ENCODE data around the gene LACTBL1. TPM values are rescaled to one million over a fixed set of nuclear protein-coding genes. Genes with fewer than 3 reads are reported as not detected.
"Not testable (repeated sequence)": the region's sequence is repeated elsewhere in the genome, so short reads cannot be mapped to it uniquely, and the experiment has no call there.

LACTBL1 gene
- not detected in 2 replicates for total RNA-seq (2014; rRNA removed; shearing (Covaris generic))

GRCh38 chr1:22972760-22973159 is at the start of gene LACTBL1:
Gene LACTBL1, minus strand, starts transcription at chr1:22972866. Its CDS starts 550 bp downstream, at chr1:22972316.
- no peaks in the 10 kb centered on the region for H3K9me3 ChIP-seq (replicated peaks)

GRCh38 chr1:23021834-23022233 is 49.2 kb upstream of the LACTBL1 start:
- Histone ChIP-seq H3K9me3 (replicated peaks) (no peaks in the 10 kb centered on the region; the same call in 1 of the 2 replicates), H3K4me3 (no peak overlapping the region), H3K36me3 (peaks cover 6% of the 10 kb centered on the region), H3K27me3 (replicated peaks) (no peaks in the 10 kb centered on the region), H3K27ac (no peak overlapping the region), H3K4me1 (replicated peaks) (peaks cover 10% of the 10 kb centered on the region)
- DNase-seq (ENCODE audit: low read depth in 1 of 2, low spot score in 2 of 2), result no peak

More at GRCh38 chr1:22972760-22973159, at the start of gene LACTBL1:
- H3K36me3 ChIP-seq, result no peaks in the 10 kb centered on the region
- H3K4me3 ChIP-seq, result no peak within 1 kb of the TSS
- peaks cover 22% of the 10 kb centered on the region; the same call in 1 of the 2 replicates for H3K27me3 ChIP-seq (replicated peaks)
- no peak within 1 kb of the TSS for H3K27ac ChIP-seq
- peaks cover 10% of the 10 kb centered on the region for H3K4me1 ChIP-seq (replicated peaks)
- no peak for DNase-seq (ENCODE audit: low read depth in 1 of 2, low spot score in 2 of 2)

DNA sequence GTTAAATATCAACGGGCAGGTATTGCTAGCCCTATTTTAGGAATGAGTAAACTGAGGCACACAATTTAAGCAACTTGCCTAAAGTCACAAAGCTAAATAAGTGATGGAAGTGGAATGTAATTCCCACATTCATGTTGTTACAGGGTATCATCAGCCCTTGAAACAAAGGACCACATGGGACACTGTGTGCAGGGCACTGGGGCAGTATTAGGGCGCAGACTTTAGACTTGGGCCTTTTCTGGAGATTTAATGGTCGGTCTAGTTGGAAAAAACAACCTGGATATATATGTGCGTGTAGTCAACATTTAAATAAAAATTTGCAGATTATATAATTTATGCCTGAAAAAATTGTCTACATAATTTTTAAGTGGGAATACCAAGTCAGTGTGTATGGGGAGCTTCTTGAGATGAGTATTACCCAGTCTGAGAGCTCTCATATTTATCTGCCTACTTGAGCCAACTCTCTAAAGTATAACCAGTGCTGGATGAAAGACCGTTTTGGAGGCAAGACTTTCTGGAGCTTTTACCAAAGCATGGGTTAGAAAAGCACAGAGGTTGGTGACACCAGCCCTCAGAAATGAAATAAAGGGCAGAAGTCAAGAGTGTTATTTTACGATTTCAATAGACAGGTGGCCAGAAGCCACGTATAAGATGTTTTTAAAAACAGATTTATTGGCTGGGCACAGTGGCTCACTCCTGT is 48.2 kb upstream of the LACTBL1 start:
- no peak for DNase-seq (ENCODE audit: low read depth in 1 of 2, low spot score in 2 of 2)
- peaks cover 10% of the 10 kb centered on the region for H3K4me1 ChIP-seq (replicated peaks)
- H3K27ac ChIP-seq, result no peak overlapping the region
- peak overlapping the region; percentile 91 for H3K4me3 ChIP-seq
- no peaks in the 10 kb centered on the region; the same call in 1 of the 2 replicates for H3K9me3 ChIP-seq (replicated peaks)
- H3K27me3 ChIP-seq (replicated peaks), result no peaks in the 10 kb centered on the region
- H3K36me3 ChIP-seq, result peaks cover 6% of the 10 kb centered on the region

GRCh38 chr1:23019863-23020625 is 47.4 kb upstream of the LACTBL1 start:
- H3K4me3 ChIP-seq, result peak overlapping the region; percentile 91
- no peaks in the 10 kb centered on the region; the same call in 1 of the 2 replicates for H3K9me3 ChIP-seq (replicated peaks)
- H3K4me1 ChIP-seq (replicated peaks), result peaks cover 10% of the 10 kb centered on the region
- peaks cover 6% of the 10 kb centered on the region for H3K36me3 ChIP-seq
- H3K27me3 ChIP-seq (replicated peaks), result no peaks in the 10 kb centered on the region
- H3K27ac ChIP-seq, result peak overlapping the region; percentile 69
- peak in 1 of 2 experiments; percentile 56 for DNase-seq (ENCODE audit: low read depth in 1 of 2, low spot score in 2 of 2)

GRCh38 chr1:23019094-23019862 is 46.6 kb upstream of the LACTBL1 start, which contains the start of gene KDM1A:
Gene KDM1A, plus strand, starts transcription at chr1:23019468. Its CDS starts 129 bp downstream, at chr1:23019597.
- DNase-seq (ENCODE audit: low read depth in 1 of 2, low spot score in 2 of 2), result peak; percentile 98
- peak within 1 kb of the TSS; percentile 69 for H3K27ac ChIP-seq

DNA sequence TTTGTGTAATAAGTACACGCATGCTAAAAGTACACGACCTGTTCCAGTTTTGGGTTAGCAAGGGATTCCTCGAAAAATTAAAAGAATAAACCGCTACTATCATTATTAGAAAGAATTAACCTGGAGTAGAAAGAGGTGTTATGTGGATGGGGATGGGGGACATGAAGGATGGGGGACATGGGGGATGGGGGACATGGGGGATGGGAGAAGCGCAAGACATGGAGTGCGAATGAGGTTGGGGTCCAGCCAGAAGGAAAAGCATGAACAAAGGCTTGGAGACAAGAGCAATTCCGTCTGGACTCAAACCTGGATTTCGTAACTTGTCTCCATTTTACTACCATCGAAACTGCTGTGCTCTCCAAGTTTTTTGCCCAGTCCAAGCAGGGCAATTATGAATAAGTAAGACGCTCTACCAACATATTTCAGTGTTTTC is 46.0 kb upstream of the LACTBL1 start:
- Histone ChIP-seq H3K27me3 (replicated peaks) (no peaks in the 10 kb centered on the region), H3K27ac (peak overlapping the region; percentile 36; the same call in 1 of the 2 replicates), H3K36me3 (peaks cover 6% of the 10 kb centered on the region), H3K4me1 (replicated peaks) (peaks cover 10% of the 10 kb centered on the region), H3K9me3 (replicated peaks) (no peaks in the 10 kb centered on the region; the same call in 1 of the 2 replicates), H3K4me3 (peak overlapping the region; percentile 91)
- no peak for DNase-seq (ENCODE audit: low read depth in 1 of 2, low spot score in 2 of 2)

More at GRCh38 chr1:23019094-23019862, 46.6 kb upstream of the LACTBL1 start, which contains the start of gene KDM1A:
- H3K9me3 ChIP-seq (replicated peaks), result no peaks in the 10 kb centered on the region; the same call in 1 of the 2 replicates
- H3K4me1 ChIP-seq (replicated peaks), result peaks cover 10% of the 10 kb centered on the region
- H3K36me3 ChIP-seq, result peaks cover 6% of the 10 kb centered on the region
- no peaks in the 10 kb centered on the region for H3K27me3 ChIP-seq (replicated peaks)
- H3K4me3 ChIP-seq, result peak within 1 kb of the TSS; percentile 91

- Histone ChIP-seq H3K4me3 (no peak overlapping the region), H3K9me3 (replicated peaks) (no peaks in the 10 kb centered on the region), H3K27ac (no peak overlapping the region), H3K36me3 (no peaks in the 10 kb centered on the region), H3K27me3 (replicated peaks) (no peaks in the 10 kb centered on the region), H3K4me1 (replicated peaks) (peaks cover 17% of the 10 kb centered on the region)
- DNase-seq (ENCODE audit: low read depth in 1 of 2, low spot score in 2 of 2), result no peak
Measured at GRCh38 chr1:23013657-23014056, 41.0 kb upstream of the LACTBL1 start.

DNA sequence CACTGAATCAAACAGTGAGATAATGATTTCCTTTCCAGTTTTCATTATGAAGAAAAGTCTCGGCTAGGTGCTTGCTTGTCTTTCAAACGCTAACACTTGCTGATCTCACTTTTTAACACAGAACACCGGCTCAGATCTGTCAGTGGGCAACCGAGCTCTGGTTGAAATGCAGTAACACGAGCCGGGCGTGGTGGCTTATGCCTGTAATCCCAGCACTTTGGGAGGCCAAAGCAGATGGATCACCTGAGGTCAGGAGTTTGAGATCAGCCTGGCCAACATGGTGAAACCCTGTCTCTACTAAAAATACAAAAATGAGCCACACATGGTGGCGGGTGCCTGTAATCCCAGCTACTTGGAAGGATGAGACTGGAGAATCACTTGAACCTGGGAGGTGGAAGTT is 37.4 kb upstream of the LACTBL1 start:
- H3K27ac ChIP-seq, result peak overlapping the region; percentile 67

GRCh38 chr1:23008901-23009300 is 36.2 kb upstream of the LACTBL1 start:
- no peak for DNase-seq (ENCODE audit: low read depth in 1 of 2, low spot score in 2 of 2)

More for the DNA sequence above, 37.4 kb upstream of the LACTBL1 start:
- not testable (repeated sequence) for H3K36me3 ChIP-seq; H3K27me3 ChIP-seq (replicated peaks); H3K4me3 ChIP-seq; H3K9me3 ChIP-seq (replicated peaks); DNase-seq (ENCODE audit: low read depth in 1 of 2, low spot score in 2 of 2)
- peaks cover 12% of the 10 kb centered on the region for H3K4me1 ChIP-seq (replicated peaks)

DNA sequence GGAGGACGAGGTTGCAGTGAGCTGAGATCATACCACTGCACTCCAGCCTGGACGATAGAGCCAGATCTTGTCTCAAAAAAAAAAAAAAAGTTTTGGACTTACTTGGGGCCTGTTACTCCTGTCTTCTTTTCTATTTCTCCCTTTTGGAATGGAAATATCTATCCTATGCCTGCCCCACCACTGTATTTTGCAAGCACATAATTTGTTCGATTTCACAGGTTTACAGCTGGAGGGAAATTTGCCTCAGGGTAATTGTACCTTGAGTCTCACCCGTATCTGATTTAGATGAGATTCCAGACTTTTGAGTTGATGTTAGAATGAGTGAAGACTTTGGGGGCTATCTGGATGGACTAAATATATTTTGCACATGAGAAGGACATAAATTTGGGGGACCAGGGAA is 34.4 kb upstream of the LACTBL1 start:
- H3K27ac ChIP-seq, result no peak overlapping the region
- no peak overlapping the region for H3K4me3 ChIP-seq
- H3K9me3 ChIP-seq (replicated peaks), result no peaks in the 10 kb centered on the region
- H3K36me3 ChIP-seq, result no peaks in the 10 kb centered on the region
- DNase-seq (ENCODE audit: low read depth in 1 of 2, low spot score in 2 of 2), result no peak
- no peaks in the 10 kb centered on the region for H3K27me3 ChIP-seq (replicated peaks)
- peaks cover 12% of the 10 kb centered on the region for H3K4me1 ChIP-seq (replicated peaks)

More at GRCh38 chr1:23008901-23009300, 36.2 kb upstream of the LACTBL1 start:
- Histone ChIP-seq H3K36me3 (no peaks in the 10 kb centered on the region), H3K4me1 (replicated peaks) (peaks cover 12% of the 10 kb centered on the region), H3K27ac (no peak overlapping the region), H3K4me3 (no peak overlapping the region), H3K27me3 (replicated peaks) (no peaks in the 10 kb centered on the region), H3K9me3 (replicated peaks) (no peaks in the 10 kb centered on the region)

DNA sequence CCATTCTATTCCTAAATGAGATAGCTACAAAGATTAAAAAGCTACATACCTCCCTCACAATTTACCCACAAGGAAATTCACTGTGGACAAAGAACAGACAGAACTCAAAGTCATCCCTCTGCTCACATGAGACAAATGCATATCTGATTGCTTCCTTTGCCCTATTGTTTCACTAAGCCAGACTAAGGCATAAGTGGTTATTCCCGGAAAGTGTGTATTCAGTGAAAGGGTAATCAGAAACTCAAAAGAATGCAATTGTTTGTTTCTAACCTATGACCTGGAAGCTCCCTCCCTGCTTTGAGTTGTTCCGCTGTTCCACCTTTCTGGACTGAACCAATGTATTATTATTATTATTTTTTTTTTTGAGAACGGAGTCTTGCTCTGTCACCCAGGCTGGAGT is 32.1 kb upstream of the LACTBL1 start:
- H3K36me3 ChIP-seq; H3K27me3 ChIP-seq (replicated peaks); H3K4me3 ChIP-seq; H3K27ac ChIP-seq; H3K4me1 ChIP-seq (replicated peaks); DNase-seq (ENCODE audit: low read depth in 1 of 2, low spot score in 2 of 2); H3K9me3 ChIP-seq (replicated peaks): not testable (repeated sequence)

DNA sequence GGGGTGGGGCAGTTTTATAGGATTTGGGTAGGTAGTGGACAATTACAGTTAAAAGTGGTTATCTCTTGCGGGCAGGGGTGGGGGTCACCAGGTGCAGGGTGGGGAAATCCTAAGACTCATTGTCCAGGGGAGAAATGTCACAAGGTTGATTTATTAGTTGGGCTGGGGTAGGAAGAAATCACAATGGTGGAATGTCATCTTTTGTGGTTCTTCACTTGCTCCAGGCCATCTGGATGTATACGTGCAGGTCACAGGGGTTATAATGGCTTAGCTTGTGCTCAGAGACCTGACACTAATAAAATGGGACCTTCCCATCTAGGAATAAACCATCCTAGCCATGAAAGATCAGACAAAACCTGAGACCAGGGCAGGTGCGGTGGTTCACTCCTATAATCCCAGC is 31.4 kb upstream of the LACTBL1 start:
- Histone ChIP-seq H3K27ac (no peak overlapping the region), H3K4me3 (no peak overlapping the region), H3K4me1 (replicated peaks) (no peaks in the 10 kb centered on the region), H3K36me3 (no peaks in the 10 kb centered on the region), H3K9me3 (replicated peaks) (no peaks in the 10 kb centered on the region), H3K27me3 (replicated peaks) (no peaks in the 10 kb centered on the region)
- DNase-seq (ENCODE audit: low read depth in 1 of 2, low spot score in 2 of 2), result no peak

- not testable (repeated sequence) for H3K36me3 ChIP-seq; H3K27ac ChIP-seq; DNase-seq (ENCODE audit: low read depth in 1 of 2, low spot score in 2 of 2); H3K4me3 ChIP-seq; H3K4me1 ChIP-seq (replicated peaks); H3K27me3 ChIP-seq (replicated peaks); H3K9me3 ChIP-seq (replicated peaks)
Measured at GRCh38 chr1:23002218-23002617, 29.6 kb upstream of the LACTBL1 start.
